GM18507 (cell line): Measurements from ENCODE around the gene LPIN2.

Source experiments
- DNase-seq: peaks from one replicate; pipeline ENCODE4 v3.0.0; 2011; ENCODE audit warnings: low read depth; ENCODE audit not compliant: insufficient read length; ENCODE audit errors: extremely low spot score
- FAIRE-seq: peaks from 2 replicates; lab custom pipeline; 2011; peaks lifted over from hg19 to GRCh38; lab: Jason Lieb, UNC

Gene LPIN2

DNA sequence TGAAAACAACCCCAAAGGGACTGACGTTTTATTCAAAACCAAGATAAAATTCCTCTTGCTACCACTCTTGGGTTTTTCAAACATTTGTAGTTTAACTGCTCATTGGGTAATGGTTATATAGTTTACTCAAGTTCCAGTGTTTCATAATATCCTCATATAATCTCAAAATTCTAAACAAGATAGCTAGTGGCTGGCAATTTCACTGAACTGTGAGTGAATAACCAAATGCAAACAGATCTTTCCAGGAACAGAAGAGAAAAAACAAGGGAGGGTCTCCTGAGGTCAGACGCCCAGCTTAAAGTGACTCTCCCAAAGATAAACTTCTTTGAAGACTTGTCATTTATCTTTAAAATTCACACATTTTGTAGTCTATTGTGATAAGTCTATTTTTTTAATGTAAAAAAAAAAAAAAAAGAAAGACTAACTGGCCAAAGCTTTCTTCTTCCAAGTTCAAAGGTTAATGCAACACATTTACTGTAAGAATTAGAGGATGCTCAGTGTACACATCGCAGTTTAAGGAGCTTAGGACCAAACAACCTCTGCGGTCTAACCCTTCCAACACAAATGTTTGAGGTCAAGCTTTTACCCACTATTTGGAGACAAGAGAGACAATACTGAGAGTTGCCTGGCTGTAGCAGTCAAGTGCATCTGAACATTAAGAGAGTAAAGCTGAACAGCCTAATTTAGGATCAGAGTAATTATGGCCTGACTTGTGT lies 26.6 kb downstream of the LPIN2 start:
- DNase-seq (no peak), FAIRE-seq (no peak)

DNA sequence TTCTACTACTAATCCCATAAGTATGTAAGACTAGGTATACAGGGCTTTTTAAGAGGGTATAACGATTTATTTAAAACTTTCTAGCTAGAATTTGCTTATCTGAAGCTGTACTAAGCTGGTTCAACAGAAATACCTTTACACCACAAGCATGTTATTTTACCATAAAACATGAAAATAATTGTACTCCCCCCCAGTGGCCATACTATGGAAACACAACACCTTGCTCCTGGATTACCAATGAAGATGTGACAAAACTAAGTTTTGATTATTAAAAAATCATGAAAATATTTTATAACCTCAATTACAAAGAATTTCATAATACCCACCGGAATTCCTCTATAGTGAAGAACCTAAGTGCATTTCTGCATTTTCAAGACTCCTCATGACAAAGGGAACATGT lies 27.3 kb downstream of the LPIN2 start:
- DNase-seq, result no peak
- peak; percentile 80 for FAIRE-seq

DNA sequence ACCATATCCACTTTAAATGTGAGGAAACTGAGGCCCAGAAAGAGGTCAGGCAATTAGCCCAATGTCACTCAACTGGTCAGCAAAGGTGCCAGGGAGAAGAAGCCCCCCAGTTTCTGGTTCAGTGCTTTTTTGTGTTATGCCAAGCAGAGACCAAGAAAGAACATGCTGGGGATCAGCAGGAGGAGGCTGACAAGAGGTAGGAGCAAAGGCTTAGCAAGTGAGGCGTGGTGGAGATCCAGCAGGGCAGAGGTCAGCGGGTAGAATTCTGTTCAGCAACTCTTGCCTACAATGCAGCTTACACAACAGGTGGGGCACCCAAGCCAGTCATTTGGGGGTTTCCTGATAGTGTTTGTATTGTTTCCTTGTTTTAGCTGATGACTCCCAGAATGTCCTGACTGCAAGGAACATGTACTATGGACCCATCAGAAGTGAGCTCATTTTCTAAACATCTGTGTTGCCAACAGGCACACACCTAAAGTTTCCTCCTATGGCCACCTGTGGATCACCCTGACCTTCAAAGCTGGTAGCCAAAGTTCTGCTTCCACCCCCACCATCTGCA lies 28.2 kb downstream of the LPIN2 start:
- DNase-seq (no peak), FAIRE-seq (peak; percentile 24)

DNA sequence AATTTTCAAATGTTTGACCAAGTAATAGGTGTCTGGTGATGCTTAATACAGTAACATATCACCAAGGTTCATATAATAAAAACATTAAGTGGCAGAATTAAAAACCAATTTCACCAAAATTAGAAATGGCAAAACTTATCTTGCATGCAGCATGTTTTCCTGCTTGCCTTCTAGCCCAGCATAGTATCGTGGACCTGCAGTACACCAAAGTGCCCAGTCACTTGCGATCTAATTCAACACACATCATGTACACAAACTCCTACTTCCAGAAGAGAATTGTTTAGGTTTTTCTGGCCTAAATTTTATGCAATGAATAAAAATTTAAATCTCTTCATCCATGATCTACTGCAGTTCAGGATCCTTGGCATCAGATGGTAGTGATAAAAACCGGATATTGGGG lies 28.9 kb downstream of the LPIN2 start:
- FAIRE-seq, result no peak
- DNase-seq, result no peak

DNA sequence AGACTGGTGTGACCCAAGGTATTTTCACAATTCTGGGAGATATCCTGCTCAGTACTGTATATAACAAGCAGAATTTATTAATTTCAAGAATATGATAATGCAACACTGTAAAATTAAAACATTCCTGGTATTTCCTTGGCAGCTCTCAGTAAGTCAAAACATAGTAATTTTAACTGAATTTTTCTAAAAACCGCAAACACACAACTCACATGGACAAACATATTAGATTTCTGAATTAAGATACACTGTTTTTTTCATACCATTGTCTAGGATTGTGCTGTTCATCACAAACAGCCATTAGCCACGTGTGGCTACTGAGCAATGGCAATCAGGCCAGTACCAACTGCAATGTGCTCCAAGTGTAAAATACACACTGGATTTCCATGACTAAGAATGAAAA lies 29.6 kb downstream of the LPIN2 start:
- no peak for FAIRE-seq

DNA sequence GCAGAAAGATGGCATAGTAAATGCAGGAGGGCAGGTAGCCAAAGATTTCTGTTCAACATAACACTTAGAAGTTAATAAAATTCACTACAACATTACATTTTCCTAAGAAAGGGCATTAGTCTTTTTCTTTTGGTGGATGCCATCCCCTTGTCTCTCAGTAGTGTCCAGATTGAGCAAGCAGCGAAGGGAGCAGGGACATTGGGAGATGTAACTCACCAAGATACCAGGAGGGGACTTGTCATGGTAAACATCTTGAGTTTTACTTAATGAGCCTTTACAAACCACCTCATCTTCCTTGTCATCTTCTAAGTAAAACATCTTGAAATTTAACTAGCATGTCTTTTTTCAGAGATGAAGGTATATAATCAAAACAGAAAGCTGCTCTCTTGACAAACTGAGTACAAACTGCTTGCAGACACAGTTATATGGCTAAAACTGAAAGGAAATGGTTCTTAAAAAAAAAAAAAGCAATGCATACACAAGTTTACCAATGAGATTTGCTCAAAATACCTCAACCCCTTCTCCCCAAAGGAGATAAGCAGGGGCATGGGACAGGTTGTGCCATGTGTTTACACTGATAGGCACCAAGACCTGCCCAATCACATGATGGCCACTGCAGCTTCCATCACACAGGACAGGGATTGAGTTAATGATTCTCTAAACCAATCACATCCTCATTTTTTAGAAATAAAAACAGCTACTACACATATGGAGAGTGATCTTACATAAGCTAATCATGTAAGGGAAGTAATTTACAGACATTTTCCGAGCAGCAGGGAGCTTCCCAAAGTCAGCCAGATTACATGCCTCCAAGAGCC lies 30.3 kb downstream of the LPIN2 start:
- peak; percentile 45 for FAIRE-seq
- DNase-seq, result no peak

More for the DNA sequence above, 29.6 kb downstream of the LPIN2 start:
- no peak for DNase-seq

DNA sequence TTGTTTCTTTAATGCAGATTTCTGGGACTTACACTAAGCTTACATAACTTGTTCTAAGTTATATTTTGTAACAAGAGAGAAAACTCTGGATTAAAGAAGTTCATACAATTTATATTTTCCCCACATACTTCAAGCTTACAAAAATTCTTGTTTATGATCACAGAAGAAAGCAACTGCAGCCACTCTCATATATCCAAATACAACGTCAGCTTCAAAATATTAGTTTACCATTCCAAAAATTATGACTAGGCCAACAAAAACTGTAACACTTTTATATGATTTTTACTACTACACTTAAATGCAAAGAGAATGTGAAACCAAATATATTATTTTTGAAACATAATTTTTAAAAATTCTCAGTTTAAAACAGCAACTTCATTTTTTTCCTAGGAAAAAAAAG lies 30.9 kb downstream of the LPIN2 start:
- FAIRE-seq, result no peak
- no peak for DNase-seq

DNA sequence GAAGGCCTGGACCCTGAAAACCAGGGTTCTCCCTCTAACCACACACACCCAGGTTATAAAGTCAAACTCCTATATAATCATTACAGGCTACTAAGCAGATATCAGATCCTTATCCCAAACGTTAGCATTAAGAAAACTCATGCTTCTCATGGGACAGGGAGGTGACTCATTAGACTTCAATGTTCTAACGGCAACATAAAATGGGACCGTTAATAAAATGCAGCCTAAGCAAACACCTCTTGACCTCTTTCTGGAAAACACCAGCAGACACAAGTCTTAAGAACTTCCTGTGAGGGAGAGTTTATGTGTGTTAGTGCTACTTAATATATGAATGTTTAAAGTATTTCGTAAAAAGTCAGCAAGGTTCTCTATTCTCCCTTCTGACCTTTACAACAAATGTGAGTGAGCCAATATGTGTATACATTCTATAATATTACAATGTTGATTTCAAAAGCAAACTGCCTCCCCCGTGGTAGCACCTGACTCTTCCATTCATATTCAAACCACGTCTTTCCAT lies 31.7 kb downstream of the LPIN2 start:
- FAIRE-seq (peak; percentile 47), DNase-seq (no peak)

DNA sequence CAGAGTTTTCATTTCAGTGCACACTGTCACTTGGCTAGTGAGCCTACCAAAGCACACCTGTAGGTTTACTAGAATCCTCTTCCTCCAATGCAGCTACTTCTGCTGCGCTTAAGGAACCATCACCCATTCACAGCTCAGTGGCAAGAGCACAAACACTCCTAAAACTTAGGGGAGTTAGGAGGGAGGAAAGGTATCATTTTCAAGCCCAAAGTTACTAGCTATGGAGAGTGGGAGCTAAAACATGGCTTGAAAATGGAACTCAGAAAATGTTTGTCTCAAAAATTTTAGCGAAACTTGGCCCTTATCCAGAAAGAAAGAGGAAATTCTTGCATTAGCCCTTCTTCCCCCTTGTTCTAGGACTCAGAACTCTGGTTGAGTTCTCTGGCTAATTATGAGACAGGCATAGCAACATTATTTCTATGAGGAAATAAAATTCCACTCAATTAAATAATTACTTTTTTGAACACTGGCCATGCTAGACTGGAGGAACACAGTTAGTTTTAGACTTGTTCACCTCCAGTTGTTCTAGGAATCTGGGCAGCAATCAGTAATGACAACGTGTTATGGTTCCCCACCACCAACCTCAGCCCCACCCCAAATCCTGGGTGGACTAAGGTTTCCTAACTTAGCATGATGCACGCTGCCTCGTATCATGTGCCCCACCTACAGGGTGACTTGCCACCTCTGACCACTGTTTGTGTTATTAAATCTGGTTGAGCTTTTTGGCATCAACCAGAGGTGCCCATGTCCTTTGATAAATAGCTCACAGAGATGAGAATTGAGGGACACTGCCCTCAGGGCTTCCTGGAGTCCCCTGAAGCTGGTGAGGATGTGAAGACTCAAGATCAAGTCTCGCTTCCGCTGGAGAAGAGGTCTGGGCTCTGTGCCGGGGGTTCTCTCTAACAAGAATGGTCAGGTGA lies 32.8 kb downstream of the LPIN2 start:
- peak; percentile 57 for FAIRE-seq
- DNase-seq, result no peak

DNA sequence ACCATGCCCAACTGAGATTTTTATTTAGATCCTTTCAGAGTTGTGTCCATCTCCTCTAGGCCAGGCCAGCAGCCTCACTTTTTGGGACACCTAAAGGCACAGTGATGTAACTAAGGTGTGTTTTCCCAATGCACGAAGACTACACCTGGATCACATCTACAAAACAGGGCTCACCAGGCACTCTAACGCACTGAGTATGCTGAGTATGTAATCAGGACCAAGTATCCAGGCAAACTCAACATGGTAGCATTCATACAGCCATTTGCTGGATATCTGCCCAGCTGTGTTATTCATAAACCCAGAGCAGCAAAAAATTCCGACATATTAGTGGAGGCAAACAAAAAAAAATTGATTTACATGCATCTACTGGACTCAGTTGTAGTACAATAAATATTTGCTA lies 33.8 kb downstream of the LPIN2 start:
- FAIRE-seq (no peak), DNase-seq (no peak)

DNA sequence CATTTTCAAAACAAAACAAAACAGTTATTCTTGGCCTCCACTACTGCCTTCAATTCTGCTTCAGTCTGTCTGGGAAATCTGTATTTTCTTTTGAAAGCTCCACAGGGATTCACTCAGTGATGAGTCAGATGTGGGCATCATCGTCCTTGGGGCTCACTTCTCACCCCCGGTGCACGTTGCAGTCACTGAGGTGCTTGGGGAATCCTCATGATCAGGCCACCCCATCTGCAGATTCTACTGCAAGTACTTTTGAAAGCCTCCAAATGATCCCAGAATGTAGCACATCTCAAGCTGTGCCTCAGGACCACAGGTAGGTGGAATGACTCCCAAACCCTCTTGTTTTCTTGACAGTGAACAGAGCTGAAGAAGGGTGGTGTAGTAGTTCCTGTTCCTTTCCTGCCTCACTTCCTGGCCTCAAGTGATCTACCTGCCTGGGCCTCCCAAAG lies 34.3 kb downstream of the LPIN2 start:
- DNase-seq (no peak), FAIRE-seq (peak; percentile 72)

DNA sequence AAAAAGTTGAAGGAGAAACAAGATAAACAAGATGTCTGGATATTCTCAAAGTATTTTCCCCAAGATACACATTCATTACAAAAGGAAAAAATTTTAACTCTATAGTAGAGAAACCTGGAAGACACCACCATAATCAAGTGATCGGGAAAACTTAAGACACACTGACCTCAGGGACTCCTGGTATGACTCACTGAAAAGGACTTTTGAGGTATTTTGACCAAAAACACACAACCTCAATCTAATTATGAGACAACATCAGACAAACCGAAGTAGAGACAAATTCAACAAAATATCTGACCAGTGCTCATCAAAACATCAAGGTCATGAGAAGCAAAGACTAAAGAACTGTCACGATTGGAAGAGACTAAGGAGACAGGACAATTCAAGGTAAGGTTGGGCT lies 34.7 kb downstream of the LPIN2 start:
- no peak for FAIRE-seq

DNA sequence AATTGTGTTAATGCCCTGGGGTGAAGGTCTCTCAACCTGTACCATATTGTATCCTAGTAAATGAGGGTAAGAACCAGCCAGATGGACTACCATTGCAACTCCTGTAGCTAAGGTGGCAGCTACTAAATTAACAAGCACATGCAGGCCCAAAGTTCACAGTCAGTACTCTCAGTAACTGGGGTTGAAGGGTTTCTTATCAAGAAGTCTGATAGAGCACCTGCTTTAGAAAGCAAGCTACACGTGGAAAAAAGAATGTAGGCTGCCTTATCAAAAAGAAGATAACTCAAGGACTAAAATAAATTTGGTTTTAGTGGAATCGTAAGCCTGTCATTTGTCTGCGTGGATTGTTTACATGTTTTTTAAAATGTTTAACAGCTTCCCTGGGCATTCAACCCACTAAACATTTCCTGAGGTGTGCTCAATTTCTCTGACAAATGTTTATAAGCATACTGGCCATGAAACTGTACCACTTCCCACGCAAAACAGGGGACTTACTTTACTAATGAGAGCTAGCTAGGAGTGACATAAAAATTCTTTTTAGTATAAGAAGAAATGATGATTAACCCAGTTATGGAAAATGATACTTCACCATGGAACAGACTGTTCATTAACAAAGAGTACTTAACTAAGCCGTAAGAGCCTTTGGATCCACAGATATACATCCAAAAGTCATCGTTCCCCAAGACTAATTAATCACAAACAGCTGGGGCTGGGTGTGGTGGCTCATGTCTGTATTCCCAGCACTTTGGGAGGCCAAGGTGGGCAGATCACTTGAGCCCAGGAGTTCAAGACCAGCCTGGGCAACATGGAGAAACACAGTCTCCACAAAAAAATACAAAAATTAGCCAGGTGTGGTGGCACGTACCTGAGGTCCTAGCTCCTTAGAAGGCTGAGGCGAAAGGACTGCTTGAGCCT lies 36.5 kb downstream of the LPIN2 start:
- DNase-seq (no peak), FAIRE-seq (no peak)

More for the DNA sequence above, 34.7 kb downstream of the LPIN2 start:
- DNase-seq, result no peak

DNA sequence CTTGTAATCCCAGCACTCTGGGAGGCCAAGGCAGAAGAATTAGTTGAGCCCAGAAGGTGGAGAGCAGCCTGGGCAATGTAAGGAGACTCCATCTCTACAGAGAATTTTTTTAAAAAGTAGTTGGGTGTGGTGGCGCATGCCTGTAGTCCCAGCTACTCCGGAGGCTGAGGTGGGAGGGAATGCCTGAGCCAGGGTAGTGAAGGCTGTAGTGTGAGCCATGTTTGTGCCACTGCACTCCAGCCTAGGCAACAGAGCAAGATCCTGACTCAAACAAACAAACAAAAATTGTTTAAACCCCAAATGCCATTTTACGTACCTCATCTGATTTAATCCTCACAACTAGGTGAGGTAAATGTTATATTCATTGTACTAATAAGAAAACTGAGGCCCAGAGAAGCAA lies 38.2 kb downstream of the LPIN2 start:
- no peak for DNase-seq
- no peak for FAIRE-seq

DNA sequence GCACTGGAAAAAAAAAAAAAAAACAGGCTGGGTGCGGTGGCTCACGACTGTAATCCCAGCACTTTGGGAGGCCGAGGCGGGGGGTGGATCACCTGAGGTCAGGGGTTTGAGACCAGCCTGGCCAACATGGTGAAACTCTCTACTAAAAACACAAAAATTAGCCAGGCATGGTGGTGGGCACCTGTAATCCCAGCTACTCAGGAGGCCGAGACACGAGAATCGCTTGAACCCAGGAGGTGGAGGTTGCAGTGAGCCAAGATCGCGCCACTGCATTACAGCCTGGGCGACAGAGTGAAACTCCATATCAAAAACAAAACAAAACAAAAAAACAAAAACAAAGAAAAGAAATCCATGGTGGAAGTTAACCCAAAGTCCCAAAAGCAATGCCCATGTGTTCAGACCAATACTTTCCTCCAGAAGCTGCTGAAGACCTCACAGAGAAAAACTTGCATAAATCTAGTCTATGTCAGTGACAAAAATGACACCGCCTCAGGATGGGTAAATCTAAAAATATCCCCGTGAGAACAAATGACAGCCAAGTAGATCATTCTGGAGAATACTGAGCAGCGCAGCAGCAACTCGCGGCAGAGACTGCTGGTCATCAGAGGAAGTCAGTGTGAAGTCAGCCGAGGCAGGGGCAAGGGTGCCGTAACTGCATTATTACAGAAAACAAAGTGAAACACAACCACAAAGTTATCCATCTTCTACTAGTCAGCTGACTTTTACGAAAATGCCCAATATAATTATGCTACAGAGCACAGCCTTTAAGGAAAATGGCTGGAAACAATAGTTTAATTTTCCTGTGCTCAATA lies 41.0 kb downstream of the LPIN2 start:
- DNase-seq, result peak; percentile 56

DNA sequence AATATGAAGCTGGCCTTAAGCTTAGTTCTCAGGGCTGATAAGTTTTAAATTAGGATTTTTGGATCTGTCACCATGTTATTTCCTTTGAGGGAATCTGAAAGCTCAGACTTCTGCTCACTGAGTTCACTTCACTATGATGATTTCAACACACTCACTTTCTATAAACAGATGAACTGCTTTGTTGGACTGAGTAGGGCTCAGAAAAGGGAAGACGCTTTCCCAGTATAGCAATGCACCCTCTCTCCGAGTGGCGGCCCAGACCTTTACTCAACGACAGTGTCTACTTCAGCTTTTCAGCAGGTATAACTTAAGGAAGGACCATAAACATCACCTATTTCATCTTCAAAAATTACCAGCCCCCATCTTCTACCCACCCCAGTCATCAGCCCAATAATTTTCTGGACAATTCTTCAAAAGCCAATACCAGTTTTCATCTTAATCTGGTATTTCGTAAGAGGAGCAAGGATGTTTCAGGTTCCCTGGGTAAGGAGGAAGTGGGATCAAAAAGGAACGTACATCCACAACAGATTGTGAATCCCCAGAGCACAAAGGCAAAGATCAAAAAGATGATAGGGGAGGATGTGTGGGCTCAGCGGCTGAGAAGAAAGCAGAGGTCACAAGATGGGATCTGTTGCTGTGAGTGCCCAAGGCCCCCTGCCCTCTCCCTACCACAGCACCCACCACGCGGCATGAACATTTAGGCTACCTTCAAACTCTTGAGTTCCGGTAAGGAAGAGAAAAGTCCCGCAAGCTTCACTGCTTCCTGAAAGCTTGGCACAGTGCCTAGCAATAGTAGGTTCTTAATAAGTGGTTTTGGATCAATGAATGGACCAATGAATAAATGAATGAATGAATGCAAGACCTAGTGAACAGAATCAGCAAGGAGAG lies 41.9 kb downstream of the LPIN2 start:
- DNase-seq (no peak), FAIRE-seq (peak; percentile 79)

More for the DNA sequence above, 41.0 kb downstream of the LPIN2 start:
- peak; percentile 95 for FAIRE-seq

DNA sequence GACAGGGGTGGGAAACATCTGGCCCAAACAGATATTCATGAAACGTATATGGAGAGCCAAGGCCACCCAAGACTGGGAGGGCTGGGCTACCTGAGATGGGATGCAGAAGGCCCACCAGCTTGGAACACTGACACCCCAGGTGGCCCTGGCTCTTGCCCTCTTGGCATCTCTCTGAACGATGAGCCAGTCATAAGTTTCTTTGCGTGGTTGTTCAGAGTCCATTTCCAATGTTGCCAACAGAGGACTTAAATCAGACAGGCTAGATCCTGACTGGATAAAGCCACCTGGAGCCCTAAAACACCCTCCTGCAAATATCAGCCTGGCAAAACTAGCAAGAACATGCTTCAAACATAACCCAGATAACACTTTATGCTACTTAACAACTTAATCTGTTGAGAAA lies 42.6 kb downstream of the LPIN2 start:
- FAIRE-seq (no peak), DNase-seq (no peak)
